ENCODE measurements around the gene SYNJ1. TPM values are rescaled to one million over a fixed set of nuclear protein-coding genes. Genes with fewer than 3 reads are reported as not detected.

The SYNJ1 gene
- total and polyA plus RNA-seq, 2 donors from 2014 or later: 6.6 to 24.3 TPM

DNA sequence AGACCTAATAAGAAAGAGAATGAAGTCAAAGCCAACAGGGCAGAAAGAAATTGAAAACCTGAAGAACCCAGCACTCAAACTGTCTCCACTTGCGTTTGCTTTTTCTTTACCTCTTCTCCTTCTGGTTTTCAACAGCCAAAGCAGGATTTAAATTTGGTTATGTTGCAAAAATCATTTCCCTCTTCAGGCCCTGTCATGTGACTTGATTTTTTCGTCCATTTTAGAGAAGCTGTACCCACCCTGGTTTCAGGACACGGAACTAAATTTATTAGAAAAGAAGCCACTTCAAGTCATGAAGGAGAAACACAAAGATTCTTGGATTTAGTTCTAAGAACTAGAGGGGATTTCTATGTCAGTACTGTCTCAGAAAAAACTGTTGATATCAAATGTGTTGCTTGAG lies 1.0 kb upstream of the SYNJ1 start:
- H3K9me3 ChIP-seq (ENCODE audit: control insufficient read depth in 2 of 3, insufficient read depth in 1 of 3, low read length in 3 of 3): no peaks in the 10 kb centered on the region
- no peak for DNase-seq
- TF ChIP-seq, protein P1, sequence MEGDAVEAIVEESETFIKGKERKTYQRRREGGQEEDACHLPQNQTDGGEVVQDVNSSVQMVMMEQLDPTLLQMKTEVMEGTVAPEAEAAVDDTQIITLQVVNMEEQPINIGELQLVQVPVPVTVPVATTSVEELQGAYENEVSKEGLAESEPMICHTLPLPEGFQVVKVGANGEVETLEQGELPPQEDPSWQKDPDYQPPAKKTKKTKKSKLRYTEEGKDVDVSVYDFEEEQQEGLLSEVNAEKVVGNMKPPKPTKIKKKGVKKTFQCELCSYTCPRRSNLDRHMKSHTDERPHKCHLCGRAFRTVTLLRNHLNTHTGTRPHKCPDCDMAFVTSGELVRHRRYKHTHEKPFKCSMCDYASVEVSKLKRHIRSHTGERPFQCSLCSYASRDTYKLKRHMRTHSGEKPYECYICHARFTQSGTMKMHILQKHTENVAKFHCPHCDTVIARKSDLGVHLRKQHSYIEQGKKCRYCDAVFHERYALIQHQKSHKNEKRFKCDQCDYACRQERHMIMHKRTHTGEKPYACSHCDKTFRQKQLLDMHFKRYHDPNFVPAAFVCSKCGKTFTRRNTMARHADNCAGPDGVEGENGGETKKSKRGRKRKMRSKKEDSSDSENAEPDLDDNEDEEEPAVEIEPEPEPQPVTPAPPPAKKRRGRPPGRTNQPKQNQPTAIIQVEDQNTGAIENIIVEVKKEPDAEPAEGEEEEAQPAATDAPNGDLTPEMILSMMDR (IDR thresholded peaks at IDR 0.05; ENCODE audit: borderline replicate concordance, extremely low read depth, insufficient read depth): no peak
- H3K27me3 ChIP-seq (ENCODE audit: control insufficient read depth, insufficient read depth, low read length): no peaks in the 10 kb centered on the region
- H3K36me3 ChIP-seq (ENCODE audit: control insufficient read depth in 2 of 3, insufficient read depth in 3 of 3, low read length in 3 of 3): no peaks in the 10 kb centered on the region
- H3K27ac ChIP-seq (ENCODE audit: low read depth in 2 of 2, low read length in 2 of 2): no peak overlapping the region
- intact Hi-C loops (cut with DNase I): no loop called here
- H3K9ac ChIP-seq (ENCODE audit: low read length in 3 of 3): peak overlapping the region in 2 of 3 donors; percentile 7 to 71
- H3K4me1 ChIP-seq (ENCODE audit: control insufficient read depth in 2 of 3, insufficient read depth in 2 of 3, low read depth in 1 of 3, low read length in 3 of 3): peaks cover 0 to 3% (median 0%) of the 10 kb centered on the region in 3 donors
- no peak for FAIRE-seq
- H3K4me3 ChIP-seq (ENCODE audit: low read length in 3 of 3): peak overlapping the region; percentile 48 to 84 (median 66)

DNA sequence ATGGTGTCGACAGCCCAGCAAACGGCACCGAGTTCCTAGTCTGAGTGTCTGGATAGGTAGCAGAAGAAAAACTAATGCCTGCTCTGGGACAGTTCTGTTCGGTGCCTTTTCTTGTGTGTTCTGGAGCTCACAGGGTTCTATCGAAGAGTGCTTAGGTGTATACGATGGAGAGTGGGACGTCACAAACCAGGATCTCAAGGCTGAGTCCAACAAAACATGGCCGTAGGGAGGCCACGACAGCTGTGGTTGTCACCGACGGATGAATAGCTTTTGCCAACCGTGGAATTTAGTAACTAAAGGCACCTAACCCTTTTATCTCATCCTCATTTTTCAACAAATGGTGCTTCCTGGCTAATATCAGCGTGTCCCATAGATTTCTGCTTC lies 635 bp upstream of the SYNJ1 start:
- H3K9ac ChIP-seq (ENCODE audit: low read length in 3 of 3): peak overlapping the region in 2 of 3 donors; percentile 7 to 71
- DNase-seq: no peak
- peaks cover 0 to 3% (median 0%) of the 10 kb centered on the region in 3 donors for H3K4me1 ChIP-seq (ENCODE audit: control insufficient read depth in 2 of 3, insufficient read depth in 2 of 3, low read depth in 1 of 3, low read length in 3 of 3)
- TF ChIP-seq, protein P1 (IDR thresholded peaks at IDR 0.05; ENCODE audit: borderline replicate concordance, extremely low read depth, insufficient read depth): no peak
- intact Hi-C loops (cut with DNase I): no loop called here
- H3K27me3 ChIP-seq (ENCODE audit: control insufficient read depth, insufficient read depth, low read length): no peaks in the 10 kb centered on the region
- no peaks in the 10 kb centered on the region for H3K36me3 ChIP-seq (ENCODE audit: control insufficient read depth in 2 of 3, insufficient read depth in 3 of 3, low read length in 3 of 3)
- FAIRE-seq: no peak
- no peaks in the 10 kb centered on the region for H3K9me3 ChIP-seq (ENCODE audit: control insufficient read depth in 2 of 3, insufficient read depth in 1 of 3, low read length in 3 of 3)
- H3K4me3 ChIP-seq (ENCODE audit: low read length in 3 of 3): peak overlapping the region; percentile 48 to 84 (median 66)
- H3K27ac ChIP-seq (ENCODE audit: low read depth in 2 of 2, low read length in 2 of 2): peak overlapping the region; percentile 79 to 88

DNA sequence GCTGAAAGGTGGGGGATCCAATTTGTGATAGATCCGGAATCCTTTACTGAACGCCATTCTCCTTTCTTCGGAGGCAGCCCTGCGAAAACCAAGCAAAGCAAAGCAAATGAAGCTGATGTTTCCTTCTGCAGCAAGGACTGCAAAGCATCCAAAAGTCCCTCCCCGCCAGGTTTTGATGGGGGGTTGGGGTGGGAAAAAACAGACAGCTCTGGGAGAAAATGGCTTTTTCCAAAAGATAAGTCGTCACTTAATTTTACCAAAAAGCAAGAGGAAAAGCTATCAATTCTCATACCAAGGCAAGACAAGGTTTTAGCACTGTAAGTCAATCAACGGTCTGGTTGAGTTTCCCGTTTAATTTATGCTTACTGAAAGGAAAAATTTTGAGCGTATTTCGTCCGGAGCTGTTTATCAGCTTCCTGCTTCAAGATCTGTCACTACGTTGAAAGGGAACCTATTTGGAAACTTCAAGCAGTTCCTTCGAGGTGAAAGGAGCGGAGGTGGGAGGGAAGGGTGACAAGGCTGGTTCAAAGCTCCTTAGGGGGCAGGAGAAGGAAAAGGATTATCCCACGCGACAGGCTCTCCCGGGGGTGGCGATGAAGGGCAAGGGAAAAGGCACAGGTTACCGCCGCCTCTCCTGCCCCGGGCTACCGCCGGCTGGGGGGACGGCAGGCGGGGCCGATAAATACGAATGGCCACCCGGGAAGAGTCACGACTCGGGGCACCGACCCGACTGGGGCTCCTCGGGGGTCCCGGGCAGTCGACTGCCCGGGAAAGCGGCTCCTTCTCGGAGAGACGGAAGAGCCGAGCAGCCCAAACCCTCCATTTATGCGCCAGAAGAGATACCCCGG lies 750 bp downstream of the SYNJ1 start:
- intact Hi-C loops (cut with DNase I): no loop called here
- no peaks in the 10 kb centered on the region for H3K36me3 ChIP-seq (ENCODE audit: control insufficient read depth in 2 of 3, insufficient read depth in 3 of 3, low read length in 3 of 3)
- peak overlapping the region; percentile 61 to 93 (median 69) for H3K9ac ChIP-seq (ENCODE audit: low read length in 3 of 3)
- DNase-seq (peak; percentile 38 to 80 (median 52)), FAIRE-seq (no peak)
- TF ChIP-seq, protein P1 (IDR thresholded peaks at IDR 0.05; ENCODE audit: borderline replicate concordance, extremely low read depth, insufficient read depth): no peak
- peak overlapping the region; percentile 88 to 90 for H3K27ac ChIP-seq (ENCODE audit: low read depth in 2 of 2, low read length in 2 of 2)
- H3K4me3 ChIP-seq (ENCODE audit: low read length in 3 of 3): peak overlapping the region; percentile 66 to 90 (median 75)
- peaks cover 0 to 3% (median 0%) of the 10 kb centered on the region in 3 donors for H3K4me1 ChIP-seq (ENCODE audit: control insufficient read depth in 2 of 3, insufficient read depth in 2 of 3, low read depth in 1 of 3, low read length in 3 of 3)
- no peaks in the 10 kb centered on the region for H3K9me3 ChIP-seq (ENCODE audit: control insufficient read depth in 2 of 3, insufficient read depth in 1 of 3, low read length in 3 of 3)
- H3K27me3 ChIP-seq (ENCODE audit: control insufficient read depth, insufficient read depth, low read length): no peaks in the 10 kb centered on the region

Data from kidney (tissue), 14 donors.